Stimulated activated CD8-positive, alpha-beta memory T cell treated with anti-CD3 and anti-CD28 coated beads, Interleukin-7, amount 100 ng/mL, for 4 hours (primary cell): ENCODE data around the gene PLD4.

Source experiments
- DNase-seq, 2 donors: peaks; one replicate each; pipeline ENCODE4 v3.0.0-alpha.2; 2020; ENCODE audit warnings: low read depth in 2 of 2

The PLD4 gene

GRCh38 chr14:104954746-104955395 lies 30.2 kb downstream of the PLD4 start:
- no peak for DNase-seq

- no peak for DNase-seq
Observed at GRCh38 chr14:104955396-104955770, 30.7 kb downstream of the PLD4 start.

- no peak for DNase-seq
Observed at GRCh38 chr14:104956290-104956890, 31.7 kb downstream of the PLD4 start.

GRCh38 chr14:104957146-104958113 lies 32.8 kb downstream of the PLD4 start:
- DNase-seq: no peak

- no peak for DNase-seq
Observed at GRCh38 chr14:104964546-104964945, 39.9 kb downstream of the PLD4 start.

- no peak for DNase-seq
Observed at GRCh38 chr14:104965561-104966231, 41.0 kb downstream of the PLD4 start.

- DNase-seq: no peak
Observed at GRCh38 chr14:104966261-104966865, 41.7 kb downstream of the PLD4 start.

GRCh38 chr14:104966981-104967385 lies 42.3 kb downstream of the PLD4 start:
- DNase-seq: no peak

- DNase-seq: no peak
Observed at GRCh38 chr14:104967386-104968152, 42.9 kb downstream of the PLD4 start.

- no peak for DNase-seq
Observed at GRCh38 chr14:104968153-104968527, 43.5 kb downstream of the PLD4 start.

- no peak for DNase-seq
Observed at GRCh38 chr14:104968541-104969401, 44.1 kb downstream of the PLD4 start.

- no peak for DNase-seq
Observed at GRCh38 chr14:104969741-104970230, 45.1 kb downstream of the PLD4 start.

GRCh38 chr14:104970231-104971068 lies 45.8 kb downstream of the PLD4 start:
- no peak for DNase-seq

- no peak for DNase-seq
Observed at GRCh38 chr14:104971447-104972240, 47.0 kb downstream of the PLD4 start.

GRCh38 chr14:104972301-104973134 lies 47.8 kb downstream of the PLD4 start:
- DNase-seq: no peak

GRCh38 chr14:104973135-104973384 lies 48.4 kb downstream of the PLD4 start:
- no peak for DNase-seq

- DNase-seq: no peak
Observed at GRCh38 chr14:104973385-104974145, 48.9 kb downstream of the PLD4 start.
